ENCODE measurements around the gene CCDC183. TPM values are rescaled to one million over a fixed set of nuclear protein-coding genes. Genes with fewer than 3 reads are reported as not detected.
"Not testable (repeated sequence)": the region's sequence is repeated elsewhere in the genome, so short reads cannot be mapped to it uniquely, and the experiment has no call there.

CCDC183 gene
- total and polyA plus RNA-seq, 10 of the 15 experiments (the other 5 are each of a cell fraction or from before 2014, with no cell fraction given): 0.04 to 1.2 (median 0.55) TPM; not detected in 5

DNA sequence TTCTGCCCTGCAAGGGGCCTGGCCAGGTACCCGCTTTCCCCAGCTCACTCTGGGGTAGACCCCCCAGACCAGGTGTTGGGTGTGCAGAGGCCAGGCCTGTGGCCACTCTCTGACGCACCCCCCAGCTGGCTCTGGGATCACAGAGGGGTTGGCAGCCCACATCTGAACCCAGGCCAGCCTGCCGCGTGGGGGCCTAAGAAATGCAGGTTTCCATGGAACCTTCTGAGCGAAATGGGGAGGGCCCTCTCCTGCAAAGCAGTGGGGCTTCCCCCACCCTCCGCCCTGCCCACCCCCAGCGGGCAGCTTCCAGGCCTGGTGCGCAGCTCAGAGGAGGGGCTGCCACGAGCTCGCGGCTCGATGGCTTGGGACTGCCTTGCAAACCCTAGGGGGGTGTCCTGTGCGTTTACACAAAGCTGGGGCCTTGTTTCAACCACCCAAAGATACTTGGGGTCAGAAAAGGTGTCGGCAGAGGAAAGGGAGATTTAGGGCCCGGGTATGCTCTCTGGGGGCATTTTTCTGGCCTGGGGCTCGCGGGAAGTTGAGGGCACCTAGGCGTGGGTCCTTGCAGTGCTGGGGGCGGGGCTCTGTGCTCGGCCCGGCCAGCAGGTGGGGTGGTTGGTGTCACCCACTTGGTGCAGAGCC, 47.1 kb downstream of the CCDC183 start:
- H3K4me1 ChIP-seq (ENCODE audit: control insufficient read depth, insufficient read depth, low read length); H4K20me1 ChIP-seq (ENCODE audit: control insufficient read depth, insufficient read depth); H3K9me3 ChIP-seq (replicated peaks; ENCODE audit: control insufficient read depth, insufficient read depth, low read length); H3K9ac ChIP-seq (ENCODE audit: control insufficient read depth, insufficient read depth, low read length); DNase-seq (ENCODE audit: low read depth, low spot score); BruUV-seq (replicated peaks); H2AFZ ChIP-seq (ENCODE audit: control insufficient read depth, low read depth, low read length); in situ Hi-C loops (cut with MboI); H3K36me3 ChIP-seq (ENCODE audit: control insufficient read depth in 2 of 2, insufficient read depth in 2 of 2, low read length in 1 of 2); intact Hi-C loops (cut with micrococcal nuclease; ENCODE audit: unreplicated experiment); H3K27me3 ChIP-seq (replicated peaks in 1 of 2; ENCODE audit: control insufficient read depth in 2 of 2, insufficient read depth in 2 of 2, low read length in 1 of 2); H3K4me3 ChIP-seq; H3K79me2 ChIP-seq (ENCODE audit: control insufficient read depth, insufficient read depth, low read length); H3K27ac ChIP-seq (ENCODE audit: control insufficient read depth, insufficient read depth); FAIRE-seq: not testable (repeated sequence)
- H3K4me2 ChIP-seq (ENCODE audit: control insufficient read depth, insufficient read depth): peak overlapping the region; percentile 64
- ChIA-PET SMC1A (ENCODE audit: uncharacterized antibody, unreplicated experiment) (interaction anchor here (1.4 to 2.4 kb wide), 4 partner anchors 34 to 59 kb away, joined by 3 to 6 read pairs (median 4); no protein-coding TSS in a partner anchor), POLR2A (interaction anchor here (0.8 to 1.4 kb wide), 3 partner anchors 17 to 59 kb away, joined by 3 to 5 read pairs (median 4); partner anchors contain the start of gene TRAF2), CTCF (interaction anchor here (0.6 to 4.5 kb wide), 27 partner anchors 10 to 380 kb away, joined by 3 to 46 read pairs (median 5); partner anchors contain the start of genes FBXW5 and TRAF2), RAD21 (ENCODE audit: unreplicated experiment) (interaction anchor here (0.8 to 4.1 kb wide), 6 partner anchors 38 to 192 kb away, joined by 3 to 16 read pairs (median 4); no protein-coding TSS in a partner anchor)
- WGBS (ENCODE audit: insufficient coverage, insufficient replicate concordance, low lambda C conversion rate, missing lambda C conversion rate): 6% methylated on average over 18 of the region's 21 CpGs
- ATAC-seq: peak; percentile 9

DNA sequence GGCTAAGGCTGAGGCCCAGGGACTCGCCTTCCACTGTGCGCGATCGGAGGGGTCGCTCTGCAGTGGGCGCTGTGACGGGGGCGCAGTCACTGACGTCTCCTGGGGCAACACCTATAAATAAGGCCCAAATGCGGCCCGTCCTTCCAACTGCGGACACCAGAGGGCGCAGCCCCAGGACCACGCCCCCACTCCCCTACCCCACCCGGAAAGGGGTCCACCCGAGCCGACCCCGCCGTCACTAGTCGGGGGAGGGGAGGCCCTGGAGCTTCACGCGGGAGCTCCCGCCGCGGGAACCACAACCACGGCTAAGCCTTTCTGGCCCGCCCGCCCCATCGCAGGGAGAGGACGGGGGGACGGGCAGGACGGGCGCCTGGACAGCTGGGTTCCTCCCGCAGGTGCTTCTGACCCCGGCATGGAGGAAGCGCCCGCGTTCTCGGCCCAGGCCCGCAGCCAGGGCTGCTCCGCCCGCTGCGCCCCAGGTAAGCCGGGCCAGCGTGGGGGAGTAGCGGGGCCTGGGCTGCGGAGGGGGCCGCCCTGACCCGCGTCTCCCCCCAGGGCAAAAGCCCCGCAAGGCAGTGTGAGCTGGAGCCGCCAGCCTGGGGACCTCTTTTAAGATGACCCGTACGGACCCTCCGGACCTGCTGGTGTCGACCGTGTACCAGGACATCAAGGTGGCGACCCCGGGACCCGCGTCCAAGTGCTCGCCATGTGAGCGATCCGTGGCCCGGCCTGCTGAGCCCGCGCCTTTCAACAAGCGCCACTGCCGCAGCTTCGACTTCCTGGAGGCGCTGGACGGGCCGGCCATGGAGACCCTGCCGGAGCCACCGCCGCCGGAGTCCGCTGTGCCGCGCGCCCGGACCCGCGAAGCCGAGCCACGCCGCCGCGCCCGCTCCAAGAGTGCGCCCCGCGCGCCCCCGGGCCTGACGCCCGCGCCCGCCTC, 47.9 kb downstream of the CCDC183 start:
- H3K4me1 ChIP-seq (ENCODE audit: control insufficient read depth, insufficient read depth, low read length): not testable (repeated sequence)

More for the DNA sequence above, 47.9 kb downstream of the CCDC183 start:
- intact Hi-C loops (cut with micrococcal nuclease; ENCODE audit: unreplicated experiment); H3K4me3 ChIP-seq; H2AFZ ChIP-seq (ENCODE audit: control insufficient read depth, low read depth, low read length); H3K36me3 ChIP-seq (ENCODE audit: control insufficient read depth in 2 of 2, insufficient read depth in 2 of 2, low read length in 1 of 2); H3K9me3 ChIP-seq (replicated peaks; ENCODE audit: control insufficient read depth, insufficient read depth, low read length); FAIRE-seq; BruUV-seq (replicated peaks); H3K9ac ChIP-seq (ENCODE audit: control insufficient read depth, insufficient read depth, low read length); DNase-seq (ENCODE audit: low read depth, low spot score); in situ Hi-C loops (cut with MboI); H3K27me3 ChIP-seq (replicated peaks in 1 of 2; ENCODE audit: control insufficient read depth in 2 of 2, insufficient read depth in 2 of 2, low read length in 1 of 2); H3K27ac ChIP-seq (ENCODE audit: control insufficient read depth, insufficient read depth); H4K20me1 ChIP-seq (ENCODE audit: control insufficient read depth, insufficient read depth); POLR2A ChIA-PET; H3K79me2 ChIP-seq (ENCODE audit: control insufficient read depth, insufficient read depth, low read length): not testable (repeated sequence)
- ChIA-PET CTCF (interaction anchor here (0.8 to 4.5 kb wide), 8 partner anchors 16 to 191 kb away, joined by 3 to 46 read pairs (median 10); partner anchors contain the start of genes CLIC3, FBXW5 and TRAF2), RAD21 (ENCODE audit: unreplicated experiment) (interaction anchor here (1.3 to 4.1 kb wide), 3 partner anchors 55 to 191 kb away, joined by 5 to 16 read pairs (median 14); no protein-coding TSS in a partner anchor), SMC1A (ENCODE audit: uncharacterized antibody, unreplicated experiment) (interaction anchor here (2.2 to 2.4 kb wide), 2 partner anchors 34 to 58 kb away, joined by 5 to 6 read pairs; no protein-coding TSS in a partner anchor)
- ATAC-seq: peak; percentile 22
- 20% methylated on average over 64 of the region's 99 CpGs for WGBS (ENCODE audit: insufficient coverage, insufficient replicate concordance, low lambda C conversion rate, missing lambda C conversion rate)
- peak overlapping the region; percentile 64 for H3K4me2 ChIP-seq (ENCODE audit: control insufficient read depth, insufficient read depth)
- 0 out of 2 replicates have a peak, but pooled peaks have one; percentile 22 for TF ChIP-seq GATAD2B (conservative IDR thresholded peaks at IDR 0.05; ENCODE audit: low read depth)
- TF ChIP-seq, protein P1, sequence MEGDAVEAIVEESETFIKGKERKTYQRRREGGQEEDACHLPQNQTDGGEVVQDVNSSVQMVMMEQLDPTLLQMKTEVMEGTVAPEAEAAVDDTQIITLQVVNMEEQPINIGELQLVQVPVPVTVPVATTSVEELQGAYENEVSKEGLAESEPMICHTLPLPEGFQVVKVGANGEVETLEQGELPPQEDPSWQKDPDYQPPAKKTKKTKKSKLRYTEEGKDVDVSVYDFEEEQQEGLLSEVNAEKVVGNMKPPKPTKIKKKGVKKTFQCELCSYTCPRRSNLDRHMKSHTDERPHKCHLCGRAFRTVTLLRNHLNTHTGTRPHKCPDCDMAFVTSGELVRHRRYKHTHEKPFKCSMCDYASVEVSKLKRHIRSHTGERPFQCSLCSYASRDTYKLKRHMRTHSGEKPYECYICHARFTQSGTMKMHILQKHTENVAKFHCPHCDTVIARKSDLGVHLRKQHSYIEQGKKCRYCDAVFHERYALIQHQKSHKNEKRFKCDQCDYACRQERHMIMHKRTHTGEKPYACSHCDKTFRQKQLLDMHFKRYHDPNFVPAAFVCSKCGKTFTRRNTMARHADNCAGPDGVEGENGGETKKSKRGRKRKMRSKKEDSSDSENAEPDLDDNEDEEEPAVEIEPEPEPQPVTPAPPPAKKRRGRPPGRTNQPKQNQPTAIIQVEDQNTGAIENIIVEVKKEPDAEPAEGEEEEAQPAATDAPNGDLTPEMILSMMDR (IDR thresholded peaks at IDR 0.05 in 2 of 3, conservative IDR thresholded peaks at IDR 0.05 in 1 of 3; ENCODE audit: control insufficient read depth in 2 of 3, extremely low read depth in 1 of 3, insufficient read depth in 1 of 3, low read depth in 3 of 3, low read length in 3 of 3): peak; percentile 14 to 48 (median 33); a peak in 5 of 6 replicates
- TF ChIP-seq SUZ12 (IDR thresholded peaks at IDR 0.05; ENCODE audit: unreplicated experiment): peak; percentile 55
- TF ChIP-seq, protein P2, sequence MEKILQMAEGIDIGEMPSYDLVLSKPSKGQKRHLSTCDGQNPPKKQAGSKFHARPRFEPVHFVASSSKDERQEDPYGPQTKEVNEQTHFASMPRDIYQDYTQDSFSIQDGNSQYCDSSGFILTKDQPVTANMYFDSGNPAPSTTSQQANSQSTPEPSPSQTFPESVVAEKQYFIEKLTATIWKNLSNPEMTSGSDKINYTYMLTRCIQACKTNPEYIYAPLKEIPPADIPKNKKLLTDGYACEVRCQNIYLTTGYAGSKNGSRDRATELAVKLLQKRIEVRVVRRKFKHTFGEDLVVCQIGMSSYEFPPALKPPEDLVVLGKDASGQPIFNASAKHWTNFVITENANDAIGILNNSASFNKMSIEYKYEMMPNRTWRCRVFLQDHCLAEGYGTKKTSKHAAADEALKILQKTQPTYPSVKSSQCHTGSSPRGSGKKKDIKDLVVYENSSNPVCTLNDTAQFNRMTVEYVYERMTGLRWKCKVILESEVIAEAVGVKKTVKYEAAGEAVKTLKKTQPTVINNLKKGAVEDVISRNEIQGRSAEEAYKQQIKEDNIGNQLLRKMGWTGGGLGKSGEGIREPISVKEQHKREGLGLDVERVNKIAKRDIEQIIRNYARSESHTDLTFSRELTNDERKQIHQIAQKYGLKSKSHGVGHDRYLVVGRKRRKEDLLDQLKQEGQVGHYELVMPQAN (conservative IDR thresholded peaks at IDR 0.05): 0 out of 2 replicates have a peak, but pooled peaks have one; percentile 33
- peak; percentile 36; the same call in 1 of the 2 replicates for TF ChIP-seq POLR2A (IDR thresholded peaks at IDR 0.05; ENCODE audit: low read depth, low read length)
- TF ChIP-seq MEF2B (IDR thresholded peaks at IDR 0.05; ENCODE audit: partially characterized antibody, poor library complexity, severe bottlenecking): peak; percentile 32
